HG03565 (cell line): Measurements from ENCODE around the gene NUDT3.
"Not testable (repeated sequence)": the region's sequence is repeated elsewhere in the genome, so short reads cannot be mapped to it uniquely, and the experiment has no call there.

Experiments used
- ATAC-seq: cut with Tn5 transposase; IDR thresholded peaks from one replicate; pipeline ENCODE4 v1.9.1; 2021; ENCODE audit warnings: mild to moderate bottlenecking, moderate library complexity; ENCODE audit not compliant: unreplicated experiment

The NUDT3 gene

GRCh38 chr6:34324738-34325444 is 67.6 kb downstream of the NUDT3 start:
- no peak for ATAC-seq

- ATAC-seq: not testable (repeated sequence)
Observed at GRCh38 chr6:34324221-34324620, 68.2 kb downstream of the NUDT3 start.

GRCh38 chr6:34323300-34323699 is 69.2 kb downstream of the NUDT3 start:
- ATAC-seq: no peak

GRCh38 chr6:34322732-34323131 is 69.7 kb downstream of the NUDT3 start:
- no peak for ATAC-seq

- no peak for ATAC-seq
Observed at GRCh38 chr6:34321821-34322220, 70.6 kb downstream of the NUDT3 start.

- ATAC-seq: no peak
Observed at GRCh38 chr6:34319471-34319885, 73.0 kb downstream of the NUDT3 start.

- no peak for ATAC-seq
Observed at GRCh38 chr6:34318499-34319470, 73.7 kb downstream of the NUDT3 start.

- no peak for ATAC-seq
Observed at GRCh38 chr6:34317882-34318498, 74.5 kb downstream of the NUDT3 start.

GRCh38 chr6:34317172-34317477 is 75.3 kb downstream of the NUDT3 start:
- no peak for ATAC-seq

- ATAC-seq: no peak
Observed at GRCh38 chr6:34316431-34317171, 75.9 kb downstream of the NUDT3 start.

GRCh38 chr6:34315780-34316179 is 76.7 kb downstream of the NUDT3 start:
- no peak for ATAC-seq

GRCh38 chr6:34315256-34315655 is 77.2 kb downstream of the NUDT3 start:
- ATAC-seq: no peak

GRCh38 chr6:34312259-34312658 is 80.2 kb downstream of the NUDT3 start:
- no peak for ATAC-seq

GRCh38 chr6:34310817-34311216 is 81.7 kb downstream of the NUDT3 start:
- ATAC-seq: no peak

- no peak for ATAC-seq
Observed at GRCh38 chr6:34308483-34308882, 84.0 kb downstream of the NUDT3 start.

- ATAC-seq: no peak
Observed at GRCh38 chr6:34305982-34306708, 86.3 kb downstream of the NUDT3 start.

GRCh38 chr6:34305497-34305896 is 87.0 kb downstream of the NUDT3 start:
- no peak for ATAC-seq

GRCh38 chr6:34304164-34304563 is 88.3 kb downstream of the NUDT3 start:
- ATAC-seq: no peak

GRCh38 chr6:34302929-34303328 is 89.5 kb downstream of the NUDT3 start:
- ATAC-seq: no peak

GRCh38 chr6:34301408-34301807 is 91.1 kb downstream of the NUDT3 start:
- ATAC-seq: no peak
